ENCODE measurements around the gene ANKRD13D. TPM values are rescaled to one million over a fixed set of nuclear protein-coding genes. Genes with fewer than 3 reads are reported as not detected.

Gene ANKRD13D
- total RNA-seq, 1 experiment from 2014 or later = 79.6 TPM

DNA sequence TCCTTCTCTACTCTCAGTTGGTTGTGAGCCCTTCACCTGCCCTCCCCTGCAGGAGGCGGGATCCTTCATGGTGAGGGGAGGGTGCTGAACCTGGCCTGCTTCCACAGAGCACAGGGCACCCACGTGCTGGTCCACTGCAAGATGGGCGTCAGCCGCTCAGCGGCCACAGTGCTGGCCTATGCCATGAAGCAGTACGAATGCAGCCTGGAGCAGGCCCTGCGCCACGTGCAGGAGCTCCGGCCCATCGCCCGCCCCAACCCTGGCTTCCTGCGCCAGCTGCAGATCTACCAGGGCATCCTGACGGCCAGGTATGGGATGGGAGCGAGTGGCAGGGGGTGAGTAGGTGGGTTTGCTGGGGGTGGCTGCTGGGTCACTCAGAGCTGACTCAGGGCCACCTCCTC, 20.6 kb downstream of the ANKRD13D start:
- H3K27ac ChIP-seq = 0 out of 2 replicates have a peak overlapping the region, but pooled peaks have one; percentile 87
- POLR2A ChIA-PET (ENCODE audit: unreplicated experiment) = no interaction called here

DNA sequence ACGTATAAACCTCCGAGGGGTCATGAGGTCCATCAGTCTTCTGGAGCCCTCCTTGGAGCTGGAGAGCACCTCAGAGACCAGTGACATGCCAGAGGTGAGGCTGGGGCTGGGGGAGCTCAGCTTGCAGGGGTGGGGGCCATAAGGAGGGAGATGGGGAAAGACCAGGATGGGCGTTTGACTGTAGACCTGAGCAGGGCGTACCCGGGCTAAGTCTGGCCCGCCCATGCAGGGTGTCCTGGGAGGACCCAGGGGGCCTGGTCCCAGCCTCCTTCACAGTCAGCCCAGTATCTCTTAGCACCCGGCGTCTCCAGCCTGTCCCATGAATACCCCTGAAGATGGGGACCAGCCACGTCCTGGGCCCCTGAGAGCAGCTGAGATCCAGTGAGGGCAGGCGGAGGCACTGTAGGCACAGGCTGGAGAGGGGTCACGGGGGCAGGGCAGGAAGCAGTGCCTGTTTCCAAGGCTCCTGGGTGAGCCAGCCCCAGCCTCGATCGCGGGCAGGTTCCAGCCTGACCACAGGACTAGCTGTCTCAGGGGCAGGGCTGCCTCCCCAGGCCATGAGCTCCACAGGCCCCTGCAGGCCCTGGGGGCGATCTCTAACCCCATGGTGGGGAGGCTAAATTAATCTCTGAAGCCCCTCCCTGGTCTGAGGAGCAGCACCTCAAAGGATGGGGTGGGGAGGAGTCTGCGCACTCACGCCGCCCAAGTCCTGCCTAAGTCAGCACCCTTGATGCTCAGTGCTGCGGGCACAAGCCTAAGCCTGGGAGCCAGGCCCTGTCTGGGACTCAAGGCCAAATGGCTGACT, 21.3 kb downstream of the ANKRD13D start:
- no peak overlapping the region for H3K4me3 ChIP-seq
- no peaks in the 10 kb centered on the region for H3K27me3 ChIP-seq (ENCODE audit: insufficient read depth, low read depth)
- H3K79me2 ChIP-seq (ENCODE audit: low read depth) = peaks cover 9% of the 10 kb centered on the region
- no peak overlapping the region for H2AFZ ChIP-seq
- H3K9me3 ChIP-seq (ENCODE audit: insufficient read depth, low read depth) = no peaks in the 10 kb centered on the region
- TF ChIP-seq, protein P1, sequence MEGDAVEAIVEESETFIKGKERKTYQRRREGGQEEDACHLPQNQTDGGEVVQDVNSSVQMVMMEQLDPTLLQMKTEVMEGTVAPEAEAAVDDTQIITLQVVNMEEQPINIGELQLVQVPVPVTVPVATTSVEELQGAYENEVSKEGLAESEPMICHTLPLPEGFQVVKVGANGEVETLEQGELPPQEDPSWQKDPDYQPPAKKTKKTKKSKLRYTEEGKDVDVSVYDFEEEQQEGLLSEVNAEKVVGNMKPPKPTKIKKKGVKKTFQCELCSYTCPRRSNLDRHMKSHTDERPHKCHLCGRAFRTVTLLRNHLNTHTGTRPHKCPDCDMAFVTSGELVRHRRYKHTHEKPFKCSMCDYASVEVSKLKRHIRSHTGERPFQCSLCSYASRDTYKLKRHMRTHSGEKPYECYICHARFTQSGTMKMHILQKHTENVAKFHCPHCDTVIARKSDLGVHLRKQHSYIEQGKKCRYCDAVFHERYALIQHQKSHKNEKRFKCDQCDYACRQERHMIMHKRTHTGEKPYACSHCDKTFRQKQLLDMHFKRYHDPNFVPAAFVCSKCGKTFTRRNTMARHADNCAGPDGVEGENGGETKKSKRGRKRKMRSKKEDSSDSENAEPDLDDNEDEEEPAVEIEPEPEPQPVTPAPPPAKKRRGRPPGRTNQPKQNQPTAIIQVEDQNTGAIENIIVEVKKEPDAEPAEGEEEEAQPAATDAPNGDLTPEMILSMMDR (conservative IDR thresholded peaks at IDR 0.05) = no peak
- TF ChIP-seq EZH2 (IDR thresholded peaks at IDR 0.05; ENCODE audit: low read depth) = no peak
- peaks cover 60% of the 10 kb centered on the region for H3F3A ChIP-seq (ENCODE audit: insufficient read depth, low read depth)
- peaks cover 5% of the 10 kb centered on the region; the same call in 1 of the 2 replicates for H3K36me3 ChIP-seq (ENCODE audit: low read depth)
- ChIA-PET POLR2A (ENCODE audit: unreplicated experiment) (interaction anchor here (0.6 kb wide), 2 partner anchors 274 to 700 kb away, joined by 3 to 5 read pairs; partner anchors contain the start of gene ALDH3B1), CTCF (no interaction called here)
- DNase-seq = no peak
- intact Hi-C loops (cut with micrococcal nuclease; ENCODE audit: unreplicated experiment) = loop anchor here (10.0 kb wide), 1 partner anchor 356 kb away; the partner anchor contains the start of gene PC
- H3K4me2 ChIP-seq = peak overlapping the region; percentile 78; the same call in 1 of the 2 replicates
- no TSS peak for BruUV-seq (replicated peaks)
- H3K4me1 ChIP-seq (replicated peaks; ENCODE audit: insufficient read depth) = peaks cover 54% of the 10 kb centered on the region
- H4K20me1 ChIP-seq (ENCODE audit: insufficient read depth) = no peaks in the 10 kb centered on the region
- peak overlapping the region; percentile 87 for H3K27ac ChIP-seq
- no peaks in the 10 kb centered on the region for H3K9me2 ChIP-seq (ENCODE audit: insufficient read depth)

More for the DNA sequence above, 20.6 kb downstream of the ANKRD13D start:
- Histone ChIP-seq H3K9me3 (ENCODE audit: insufficient read depth, low read depth) (no peaks in the 10 kb centered on the region), H3K9me2 (ENCODE audit: insufficient read depth) (no peaks in the 10 kb centered on the region), H2AFZ (no peak overlapping the region), H4K20me1 (ENCODE audit: insufficient read depth) (no peaks in the 10 kb centered on the region), H3K36me3 (ENCODE audit: low read depth) (peaks cover 5% of the 10 kb centered on the region; the same call in 1 of the 2 replicates), H3K79me2 (ENCODE audit: low read depth) (peaks cover 16% of the 10 kb centered on the region), H3F3A (ENCODE audit: insufficient read depth, low read depth) (peaks cover 52% of the 10 kb centered on the region), H3K4me1 (replicated peaks; ENCODE audit: insufficient read depth) (peaks cover 55% of the 10 kb centered on the region), H3K27me3 (ENCODE audit: insufficient read depth, low read depth) (no peaks in the 10 kb centered on the region), H3K4me2 (no peak overlapping the region), H3K4me3 (no peak overlapping the region)
- no peak for DNase-seq
- TF ChIP-seq, protein P1 (conservative IDR thresholded peaks at IDR 0.05) = no peak
- TF ChIP-seq EZH2 (IDR thresholded peaks at IDR 0.05; ENCODE audit: low read depth) = no peak
- CTCF ChIA-PET = no interaction called here
- intact Hi-C loops (cut with micrococcal nuclease; ENCODE audit: unreplicated experiment) = loop anchor here (10.0 kb wide), 1 partner anchor 355 kb away; the partner anchor contains the start of gene PC
- no TSS peak for BruUV-seq (replicated peaks)

- H3F3A ChIP-seq (ENCODE audit: insufficient read depth, low read depth) = peaks cover 63% of the 10 kb centered on the region
- peaks cover 52% of the 10 kb centered on the region for H3K4me1 ChIP-seq (replicated peaks; ENCODE audit: insufficient read depth)
- peak overlapping the region; percentile 78 for H3K4me2 ChIP-seq
- no peaks in the 10 kb centered on the region for H3K27me3 ChIP-seq (ENCODE audit: insufficient read depth, low read depth)
- CTCF ChIA-PET = no interaction called here
- BruUV-seq (replicated peaks) = no TSS peak
- intact Hi-C loops (cut with micrococcal nuclease; ENCODE audit: unreplicated experiment) = loop anchor here (10.0 kb wide), 1 partner anchor 356 kb away; the partner anchor contains the start of gene PC
- H3K36me3 ChIP-seq (ENCODE audit: low read depth) = peaks cover 5% of the 10 kb centered on the region; the same call in 1 of the 2 replicates
- H3K27ac ChIP-seq = peak overlapping the region; percentile 87
- H3K9me2 ChIP-seq (ENCODE audit: insufficient read depth) = no peaks in the 10 kb centered on the region
- H4K20me1 ChIP-seq (ENCODE audit: insufficient read depth) = no peaks in the 10 kb centered on the region
- POLR2A ChIA-PET (ENCODE audit: unreplicated experiment) = interaction anchor here (0.6 kb wide), 3 partner anchors 71 to 699 kb away, joined by 3 to 5 read pairs (median 5); partner anchors contain the start of gene ALDH3B1
- no peak overlapping the region for H2AFZ ChIP-seq
- DNase-seq = no peak
- peaks cover 5% of the 10 kb centered on the region; the same call in 1 of the 2 replicates for H3K79me2 ChIP-seq (ENCODE audit: low read depth)
- H3K9me3 ChIP-seq (ENCODE audit: insufficient read depth, low read depth) = no peaks in the 10 kb centered on the region
- TF ChIP-seq, protein P1 (conservative IDR thresholded peaks at IDR 0.05) = no peak
- TF ChIP-seq EZH2 (IDR thresholded peaks at IDR 0.05; ENCODE audit: low read depth) = no peak
- H3K4me3 ChIP-seq = no peak overlapping the region
These were observed 22.0 kb downstream of the ANKRD13D start for GRCh38 chr11:67311051-67311555.

Data from PC-9 (cell line).